ENCODE measurements around the gene CPXM1.
A peak's percentile ranks its signal among the peaks of the same experiment; 100 is the strongest.

CPXM1 gene

DNA sequence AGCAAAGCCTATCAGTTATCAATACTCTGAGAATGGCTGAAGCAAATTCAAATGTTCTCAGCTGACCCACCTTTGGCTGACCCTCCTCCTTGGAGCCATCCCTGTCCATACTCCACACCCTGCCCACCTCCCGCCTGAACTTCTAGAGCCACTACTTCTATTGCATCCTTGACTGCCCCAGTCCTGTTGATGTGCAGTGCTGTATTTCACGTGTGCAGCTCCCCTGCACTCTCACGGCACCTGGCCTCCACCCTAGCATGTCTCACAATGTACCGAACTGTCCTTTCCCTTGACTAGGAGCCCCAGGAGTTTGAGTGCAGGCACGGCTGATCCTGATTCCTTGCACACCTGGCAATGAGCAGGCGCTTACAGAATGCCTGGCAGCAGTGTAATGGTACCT lies 7.0 kb downstream of the CPXM1 start:
- peaks cover 33% of the 10 kb centered on the region for H3K79me2 ChIP-seq (ENCODE audit: insufficient read depth, low read length)
- TF ChIP-seq EZH2phosphoT487 (IDR thresholded peaks at IDR 0.05; ENCODE audit: borderline replicate concordance) (no peak), CTCF (conservative IDR thresholded peaks at IDR 0.05; ENCODE audit: low read length) (no peak)
- H3K9me2 ChIP-seq (replicated peaks; ENCODE audit: low read depth, low read length): no peaks in the 10 kb centered on the region
- peaks cover 34% of the 10 kb centered on the region for H4K20me1 ChIP-seq (ENCODE audit: insufficient read depth, low read length, poor library complexity, severe bottlenecking)
- H3F3A ChIP-seq (ENCODE audit: low read depth): no peaks in the 10 kb centered on the region
- no peaks in the 10 kb centered on the region for H3K27me3 ChIP-seq (ENCODE audit: insufficient read depth, low read length, poor library complexity, severe bottlenecking)
- no peak overlapping the region for H2AFZ ChIP-seq (ENCODE audit: low read length)
- no peak overlapping the region for H3K9ac ChIP-seq (ENCODE audit: low read depth, low read length, poor library complexity, severe bottlenecking)
- H3K4me3 ChIP-seq (ENCODE audit: low read length, poor library complexity, severe bottlenecking): no peak overlapping the region
- peaks cover 51% of the 10 kb centered on the region; the same call in 1 of the 2 replicates for H3K36me3 ChIP-seq (ENCODE audit: insufficient read depth, low read length)
- no peak overlapping the region for H3K4me2 ChIP-seq (ENCODE audit: low read depth, low read length, poor library complexity, severe bottlenecking)
- H3K9me3 ChIP-seq (ENCODE audit: insufficient read depth, low read depth, low read length): no peaks in the 10 kb centered on the region
- peaks cover 15% of the 10 kb centered on the region for H3K4me1 ChIP-seq (ENCODE audit: insufficient read depth, low read length, poor library complexity, severe bottlenecking)

- no peak overlapping the region for H3K4me3 ChIP-seq (ENCODE audit: low read length, poor library complexity, severe bottlenecking)
- no peaks in the 10 kb centered on the region for H3K36me3 ChIP-seq (ENCODE audit: insufficient read depth, low read length)
- no peaks in the 10 kb centered on the region for H4K20me1 ChIP-seq (ENCODE audit: insufficient read depth, low read length, poor library complexity, severe bottlenecking)
- H3K9ac ChIP-seq (ENCODE audit: low read depth, low read length, poor library complexity, severe bottlenecking): no peak overlapping the region
- no peak overlapping the region for H2AFZ ChIP-seq (ENCODE audit: low read length)
- H3K9me2 ChIP-seq (replicated peaks; ENCODE audit: low read depth, low read length): no peaks in the 10 kb centered on the region
- H3K4me2 ChIP-seq (ENCODE audit: low read depth, low read length, poor library complexity, severe bottlenecking): no peak overlapping the region
- H3K4me1 ChIP-seq (ENCODE audit: insufficient read depth, low read length, poor library complexity, severe bottlenecking): no peaks in the 10 kb centered on the region
- no peaks in the 10 kb centered on the region for H3K27me3 ChIP-seq (ENCODE audit: insufficient read depth, low read length, poor library complexity, severe bottlenecking)
- no peaks in the 10 kb centered on the region for H3F3A ChIP-seq (ENCODE audit: low read depth)
- H3K9me3 ChIP-seq (ENCODE audit: insufficient read depth, low read depth, low read length): no peaks in the 10 kb centered on the region
- no peaks in the 10 kb centered on the region for H3K79me2 ChIP-seq (ENCODE audit: insufficient read depth, low read length)
- TF ChIP-seq EZH2phosphoT487 (IDR thresholded peaks at IDR 0.05; ENCODE audit: borderline replicate concordance) (no peak), CTCF (conservative IDR thresholded peaks at IDR 0.05; ENCODE audit: low read length) (no peak)
Observed at GRCh38 chr20:2783908-2784566, 16.4 kb downstream of the CPXM1 start.

DNA sequence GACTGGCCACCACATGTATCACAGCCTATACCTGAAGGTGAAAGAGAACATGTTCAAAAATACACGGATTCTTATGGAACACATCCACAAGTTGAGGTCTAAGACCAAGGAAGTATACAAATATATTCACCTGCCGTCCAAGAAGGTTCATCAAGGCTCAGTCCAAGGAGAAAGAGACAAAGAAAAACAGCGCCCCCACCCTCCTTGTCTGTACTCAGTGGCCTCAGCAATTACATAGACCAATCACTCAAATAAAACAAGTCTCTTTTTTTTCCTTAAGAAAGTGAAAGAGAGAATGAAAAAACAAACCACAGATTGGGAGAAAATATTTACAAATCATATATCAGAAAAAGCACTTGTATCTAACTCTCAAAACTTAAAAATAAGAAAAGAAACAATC lies 19.5 kb downstream of the CPXM1 start:
- Histone ChIP-seq H3K4me2 (ENCODE audit: low read depth, low read length, poor library complexity, severe bottlenecking) (no peak overlapping the region), H3K79me2 (ENCODE audit: insufficient read depth, low read length) (no peaks in the 10 kb centered on the region), H3F3A (ENCODE audit: low read depth) (no peaks in the 10 kb centered on the region), H3K4me3 (ENCODE audit: low read length, poor library complexity, severe bottlenecking) (no peak overlapping the region), H2AFZ (ENCODE audit: low read length) (no peak overlapping the region), H3K9me2 (replicated peaks; ENCODE audit: low read depth, low read length) (no peaks in the 10 kb centered on the region), H4K20me1 (ENCODE audit: insufficient read depth, low read length, poor library complexity, severe bottlenecking) (no peaks in the 10 kb centered on the region), H3K36me3 (ENCODE audit: insufficient read depth, low read length) (no peaks in the 10 kb centered on the region), H3K9me3 (ENCODE audit: insufficient read depth, low read depth, low read length) (peaks cover 4% of the 10 kb centered on the region; the same call in 1 of the 2 replicates), H3K4me1 (ENCODE audit: insufficient read depth, low read length, poor library complexity, severe bottlenecking) (no peaks in the 10 kb centered on the region), H3K9ac (ENCODE audit: low read depth, low read length, poor library complexity, severe bottlenecking) (no peak overlapping the region), H3K27me3 (ENCODE audit: insufficient read depth, low read length, poor library complexity, severe bottlenecking) (no peaks in the 10 kb centered on the region)
- TF ChIP-seq EZH2phosphoT487 (IDR thresholded peaks at IDR 0.05; ENCODE audit: borderline replicate concordance) (no peak), CTCF (conservative IDR thresholded peaks at IDR 0.05; ENCODE audit: low read length) (peak; percentile 36; the same call in 1 of the 2 replicates)

Measured in Loucy (cell line).